Measurements from ENCODE around the gene NMRAL1.

The NMRAL1 gene

DNA sequence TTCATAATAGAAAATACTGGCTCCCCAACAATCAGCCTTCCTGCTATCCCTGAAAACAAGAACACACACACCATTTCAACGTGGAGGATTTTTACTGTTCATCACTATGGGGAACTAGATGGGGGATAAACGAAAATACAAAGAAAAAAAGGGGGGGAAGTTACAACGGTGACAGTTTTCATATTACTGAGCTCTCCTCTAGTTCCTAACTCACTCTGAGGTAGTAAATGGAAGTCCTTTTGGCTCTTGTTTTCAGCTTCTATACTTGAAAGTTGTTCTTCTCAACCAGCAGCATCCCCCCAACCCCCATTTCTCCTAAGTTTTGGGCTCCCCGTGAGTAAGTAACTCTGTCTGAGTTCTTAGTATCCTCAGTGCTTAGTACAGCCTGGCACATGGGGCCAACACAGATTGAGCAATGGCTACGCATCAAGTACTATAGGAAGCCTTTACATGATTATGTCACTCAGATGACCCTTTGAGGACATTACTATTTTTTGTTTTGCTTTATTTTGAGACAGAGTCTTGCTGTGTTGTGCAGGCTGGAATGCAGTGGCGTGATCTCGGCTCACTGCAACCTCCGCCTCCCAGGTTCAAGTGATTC, 53.8 kb downstream of the NMRAL1 start:
- no peak for DNase-seq

DNA sequence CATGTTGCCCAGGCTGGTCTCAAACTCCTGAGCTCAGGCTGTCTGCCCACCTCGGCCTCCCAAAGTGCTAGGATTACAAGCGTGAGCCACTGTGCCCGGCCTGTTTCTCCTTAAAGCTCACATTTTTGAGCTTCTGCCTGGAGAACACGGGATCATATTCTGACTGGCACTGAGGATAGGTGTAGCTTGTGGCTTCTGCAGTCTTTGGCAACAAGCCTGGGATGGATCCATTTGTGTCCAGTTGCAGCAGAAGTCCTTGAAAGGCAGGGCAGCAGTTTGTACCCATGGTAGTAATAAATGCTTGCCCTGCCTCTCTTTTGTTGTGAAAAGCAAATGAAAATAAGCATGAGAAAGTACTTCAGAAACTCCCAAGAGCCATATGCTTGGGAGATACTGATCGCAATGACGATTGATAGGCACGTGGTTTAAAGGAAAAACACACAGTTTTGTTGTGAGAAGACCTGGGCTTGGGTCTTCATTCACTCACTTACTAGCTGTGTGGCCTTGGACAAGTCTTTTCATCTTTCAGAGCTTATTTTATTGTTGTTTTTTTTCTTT, 54.9 kb downstream of the NMRAL1 start:
- no peak for DNase-seq

DNA sequence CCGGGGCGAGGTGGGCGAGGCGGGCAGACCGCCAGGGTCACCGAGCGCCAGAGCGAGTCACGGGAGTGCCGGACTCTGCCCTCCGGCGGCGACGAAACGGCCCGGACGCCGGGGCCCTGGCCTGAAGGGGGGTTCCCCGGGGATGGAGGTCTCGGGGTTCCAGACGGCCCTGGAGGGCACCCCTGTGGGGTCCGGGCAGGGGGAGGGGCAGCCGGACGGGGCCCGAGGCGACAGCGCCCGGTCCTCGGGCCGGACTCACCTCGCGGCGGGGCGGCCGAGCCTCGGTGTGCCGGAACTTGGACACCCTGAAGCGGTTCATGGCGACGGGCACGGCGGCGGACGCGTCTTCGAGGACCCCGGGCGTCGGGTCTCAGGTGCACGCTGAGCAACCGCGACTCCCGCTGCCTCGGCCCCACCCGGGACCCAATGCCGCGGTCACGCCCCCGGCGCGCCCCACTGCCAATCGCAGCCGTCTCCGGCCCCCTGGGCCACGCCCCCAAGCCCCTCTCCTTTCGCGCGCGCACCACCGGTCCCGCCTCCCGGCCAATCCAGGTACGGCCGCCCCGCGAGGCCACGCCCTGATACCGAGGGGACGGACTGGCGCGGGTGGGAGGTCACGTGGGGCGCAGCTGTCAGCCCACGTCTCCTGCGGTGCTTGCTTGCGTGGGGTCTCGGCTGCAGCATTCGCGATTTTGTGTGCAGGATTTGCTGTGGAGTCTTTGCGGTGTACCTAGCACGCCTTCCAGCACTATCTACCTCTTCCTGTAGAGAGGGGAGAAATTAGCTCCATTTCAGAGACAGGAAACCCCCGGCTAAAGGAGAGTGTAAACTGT, 58.0 kb downstream of the NMRAL1 start, which contains the start of gene CORO7:
CORO7 (minus strand) TSS at position 397 of the 833 bp plus-strand sequence; CDS start at position 319, 78 bp downstream.
- DNase-seq = peak; percentile 95 to 99

DNA sequence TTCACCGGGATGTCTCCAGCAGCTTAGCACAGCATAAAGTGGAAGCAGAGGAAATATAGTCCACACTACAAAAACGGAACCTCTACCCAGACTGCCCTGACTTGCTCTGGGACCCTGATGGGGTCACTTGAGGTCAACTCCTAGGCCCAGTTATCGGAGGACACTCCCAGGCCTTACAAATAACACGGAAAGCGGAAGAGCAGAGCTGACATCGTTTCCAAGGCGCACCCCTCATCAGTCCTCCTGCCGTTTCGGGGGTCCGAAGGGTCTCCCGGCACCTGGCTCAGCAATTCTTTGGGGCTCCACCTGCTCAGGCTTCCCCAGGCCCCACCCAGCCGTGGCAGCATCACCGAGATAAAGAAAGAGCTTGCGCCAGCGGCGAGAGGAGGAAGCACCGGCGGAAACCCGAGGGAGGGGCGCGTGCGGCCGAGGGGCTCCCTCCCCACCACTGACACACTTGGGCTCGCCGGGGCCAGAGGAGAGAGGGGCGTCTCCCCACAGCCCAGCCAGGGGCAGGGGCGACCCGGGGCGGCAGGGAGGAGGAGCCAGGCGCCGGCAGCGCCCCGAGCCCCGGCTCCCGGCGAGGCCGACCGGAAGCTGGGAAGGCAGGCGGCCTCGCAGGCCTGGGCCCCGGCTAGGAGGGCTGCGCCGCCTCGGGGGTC, 58.8 kb downstream of the NMRAL1 start:
- DNase-seq = peak; percentile 54 to 59

DNA sequence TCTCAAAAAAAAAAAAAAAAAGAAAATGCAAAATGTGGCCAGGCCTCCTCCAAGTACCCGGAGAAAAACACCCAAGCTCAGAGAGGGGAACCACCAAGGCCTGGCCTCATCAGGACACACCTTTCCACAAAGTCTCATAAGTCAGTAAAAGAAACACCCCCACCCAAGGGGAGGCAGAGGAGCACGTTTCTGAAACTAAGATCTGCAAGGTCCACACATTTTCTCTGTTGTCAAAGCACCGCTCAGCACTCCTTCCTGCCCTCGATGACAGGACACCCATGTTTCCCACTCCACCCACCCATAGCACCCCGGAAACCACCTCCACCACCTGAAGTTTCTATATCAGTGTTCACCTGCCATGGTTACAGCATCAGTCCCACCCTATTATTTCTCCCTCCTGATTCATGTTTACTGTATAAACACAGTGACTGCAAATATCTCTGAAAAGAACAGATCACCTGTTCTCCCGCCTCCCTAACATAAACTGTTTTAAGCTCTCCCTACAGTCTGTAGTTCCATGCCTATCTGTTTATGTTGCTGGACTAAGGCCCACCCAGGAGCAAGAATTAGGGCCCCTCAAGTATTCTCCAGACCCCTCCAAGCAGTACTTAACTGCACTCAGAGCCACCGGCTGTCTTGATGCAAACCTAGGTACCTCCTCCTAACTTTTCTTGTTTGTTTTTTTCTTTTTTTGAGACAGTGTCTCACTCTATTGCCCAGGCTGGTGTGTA, 60.1 kb downstream of the NMRAL1 start:
- DNase-seq = no peak

DNA sequence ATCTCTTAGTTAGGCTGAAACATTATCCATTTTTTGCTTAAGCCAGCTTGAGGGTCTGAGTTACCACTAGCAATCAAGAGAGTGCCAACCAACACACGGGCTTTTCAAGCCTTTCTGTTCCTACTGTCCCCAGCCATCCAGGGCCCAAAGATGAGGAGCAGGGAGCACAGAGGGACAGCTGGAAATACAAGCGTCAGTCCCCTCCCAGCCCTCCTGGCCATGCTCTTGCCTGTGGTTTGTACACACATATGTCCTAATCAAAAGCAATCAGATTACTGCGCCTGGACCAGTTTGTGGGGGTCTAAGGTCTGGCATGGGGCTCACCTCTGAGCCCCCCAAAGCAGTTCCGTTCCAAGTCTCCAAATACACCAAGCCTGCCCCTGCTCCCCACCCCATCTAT, 61.6 kb downstream of the NMRAL1 start:
- DNase-seq = no peak

DNA sequence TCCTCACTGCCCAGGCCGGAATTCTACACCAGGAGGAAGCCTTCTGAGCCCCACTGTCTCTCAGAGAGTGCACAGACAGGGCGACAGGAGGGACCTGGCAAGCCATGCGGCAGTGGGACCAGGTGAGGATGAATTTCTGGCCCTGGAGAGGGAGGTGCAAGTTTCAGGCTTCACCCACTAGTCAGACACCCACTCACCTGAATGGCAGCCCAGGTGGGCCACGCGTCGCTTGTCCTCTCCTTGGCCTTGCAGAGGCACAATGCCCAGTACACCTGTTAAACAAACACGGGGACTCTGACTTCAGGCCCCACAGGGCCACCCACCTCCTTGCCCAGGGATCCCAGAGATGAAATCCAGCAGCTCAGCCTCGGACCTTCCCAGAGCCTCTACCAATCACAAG, 62.3 kb downstream of the NMRAL1 start:
- DNase-seq = no peak
